GM18861 (cell line): ENCODE measurements around the gene ECE1.

Source experiments
- ATAC-seq: cut with Tn5 transposase; IDR thresholded peaks from one replicate; pipeline ENCODE4 v1.9.1; 2021; ENCODE audit not compliant: unreplicated experiment

Gene ECE1

DNA sequence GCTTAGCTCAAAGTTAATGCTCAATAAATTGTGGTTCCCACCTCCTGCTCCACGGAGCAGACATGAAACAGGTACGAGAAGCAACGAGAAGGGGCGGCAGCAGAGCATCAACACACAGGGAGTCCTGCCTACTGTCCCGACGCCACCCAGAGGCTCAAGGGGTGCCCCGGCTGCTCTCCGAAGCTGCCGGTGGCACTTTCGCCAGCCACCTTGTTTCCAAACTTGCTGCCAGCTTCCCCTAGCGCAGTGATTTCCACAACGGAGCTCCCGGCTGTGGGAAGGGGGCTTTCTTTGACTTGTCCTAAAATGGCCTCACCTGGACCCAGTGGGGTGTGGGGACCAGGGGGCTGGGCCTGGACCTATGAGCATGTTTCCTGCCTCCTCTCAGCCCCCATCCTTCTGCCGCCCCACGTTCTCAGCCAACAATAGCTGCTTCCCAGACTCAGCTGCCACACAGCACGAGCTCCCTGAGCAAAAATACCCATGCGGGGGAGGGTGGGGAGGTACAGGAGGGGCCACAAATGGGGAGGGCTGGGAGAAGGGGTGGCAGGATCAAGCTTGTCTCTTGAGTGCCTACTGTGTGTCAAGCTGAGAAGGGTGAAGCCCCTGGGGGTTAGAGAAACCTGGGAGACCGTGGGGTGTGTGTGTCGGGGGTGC is 35.6 kb upstream of the ECE1 start:
- ATAC-seq: no peak

DNA sequence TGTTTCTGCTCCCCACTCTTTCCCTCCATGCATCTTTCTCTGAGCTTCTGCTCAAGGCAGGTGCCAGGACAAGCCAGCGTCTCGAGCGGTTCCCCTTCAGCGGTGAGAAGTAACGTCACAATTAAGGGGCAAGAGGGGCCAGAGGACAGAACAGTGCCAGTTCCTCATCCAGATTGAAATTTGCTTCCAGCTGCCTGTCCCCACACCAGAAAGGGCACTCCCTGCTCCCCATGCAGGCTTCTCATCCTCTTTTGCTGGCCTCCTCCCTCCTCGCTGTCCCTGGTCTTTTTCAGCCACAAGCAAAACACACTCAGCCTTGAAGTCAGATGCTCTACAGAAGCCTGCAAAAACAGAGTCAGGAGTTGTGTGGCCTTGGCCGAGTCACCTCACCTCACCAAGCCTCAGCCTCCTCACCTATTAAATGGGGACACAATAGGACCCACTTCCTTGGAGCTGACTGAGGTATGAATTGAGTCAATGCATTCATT is 35.0 kb upstream of the ECE1 start:
- no peak for ATAC-seq

DNA sequence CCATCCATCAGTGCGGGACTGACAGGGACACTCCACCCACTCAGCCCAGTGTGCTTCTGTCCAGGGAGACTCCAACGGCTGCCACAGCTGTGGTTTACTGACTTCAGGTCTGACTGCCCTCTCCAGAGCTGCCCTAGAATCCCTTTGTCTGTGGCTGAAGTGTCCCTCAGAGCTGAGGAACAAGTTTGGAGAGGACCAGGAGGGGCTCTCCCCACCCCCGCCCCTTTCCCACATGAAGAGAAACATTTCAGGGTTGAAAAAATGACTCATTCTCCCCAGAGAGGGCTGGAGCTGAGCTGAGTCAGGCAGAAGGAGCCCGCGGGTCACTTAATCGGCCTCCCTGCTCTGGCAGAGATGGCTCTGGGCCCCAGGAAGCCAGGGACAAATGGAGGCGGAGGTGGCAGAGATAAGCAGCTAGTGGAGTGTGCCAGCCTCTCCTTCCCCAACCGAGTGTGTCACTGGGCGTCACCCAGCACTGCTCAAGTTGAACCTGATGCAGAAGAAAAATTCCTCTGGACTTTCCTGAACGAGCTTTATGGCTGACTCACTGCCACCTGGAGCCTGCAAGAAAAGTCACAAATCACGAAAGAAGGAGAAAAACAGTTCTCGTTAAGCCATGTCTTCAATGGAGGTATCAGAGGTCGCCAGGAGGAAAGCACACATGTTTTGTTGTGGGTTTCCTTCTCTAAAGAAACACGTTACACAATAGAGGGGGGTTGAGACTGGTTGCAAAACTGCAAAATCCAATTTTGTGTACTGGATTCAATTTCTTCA is 34.3 kb upstream of the ECE1 start:
- no peak for ATAC-seq

DNA sequence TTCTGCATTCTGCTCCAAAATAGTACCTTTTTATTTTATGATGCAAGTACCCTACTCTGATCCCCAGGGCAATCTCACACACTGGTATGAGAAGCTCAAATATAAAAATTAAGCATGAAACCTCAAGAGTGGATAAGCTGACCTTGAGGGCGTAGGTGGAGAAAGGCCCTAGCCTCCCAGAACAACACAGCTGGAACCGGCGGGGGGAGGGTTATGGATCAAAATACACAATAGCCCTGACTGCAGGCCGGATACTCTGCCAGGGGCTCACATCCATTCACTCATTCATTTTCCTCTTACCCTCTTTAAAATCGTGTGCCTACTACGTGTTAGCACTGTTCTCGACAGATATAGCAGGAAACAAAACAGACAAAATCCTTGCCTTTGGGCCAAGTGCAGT is 32.8 kb upstream of the ECE1 start:
- no peak for ATAC-seq

DNA sequence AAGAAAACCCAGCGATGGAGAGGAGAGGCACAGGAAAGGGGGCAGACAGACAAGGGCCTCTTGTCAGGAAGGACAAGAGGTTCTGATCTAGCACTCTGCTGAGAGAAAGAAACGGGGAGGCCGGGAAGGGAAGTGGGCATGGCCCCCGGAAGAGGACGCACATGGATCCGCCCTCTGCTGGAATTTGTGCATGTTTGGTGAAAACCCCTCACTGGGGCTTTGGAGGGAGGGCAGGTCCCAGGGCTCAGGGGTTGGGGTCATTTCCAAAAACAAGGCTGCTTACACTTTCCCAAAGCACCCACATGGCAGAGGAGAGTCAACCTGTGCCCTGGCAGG is 32.4 kb upstream of the ECE1 start:
- ATAC-seq: no peak

DNA sequence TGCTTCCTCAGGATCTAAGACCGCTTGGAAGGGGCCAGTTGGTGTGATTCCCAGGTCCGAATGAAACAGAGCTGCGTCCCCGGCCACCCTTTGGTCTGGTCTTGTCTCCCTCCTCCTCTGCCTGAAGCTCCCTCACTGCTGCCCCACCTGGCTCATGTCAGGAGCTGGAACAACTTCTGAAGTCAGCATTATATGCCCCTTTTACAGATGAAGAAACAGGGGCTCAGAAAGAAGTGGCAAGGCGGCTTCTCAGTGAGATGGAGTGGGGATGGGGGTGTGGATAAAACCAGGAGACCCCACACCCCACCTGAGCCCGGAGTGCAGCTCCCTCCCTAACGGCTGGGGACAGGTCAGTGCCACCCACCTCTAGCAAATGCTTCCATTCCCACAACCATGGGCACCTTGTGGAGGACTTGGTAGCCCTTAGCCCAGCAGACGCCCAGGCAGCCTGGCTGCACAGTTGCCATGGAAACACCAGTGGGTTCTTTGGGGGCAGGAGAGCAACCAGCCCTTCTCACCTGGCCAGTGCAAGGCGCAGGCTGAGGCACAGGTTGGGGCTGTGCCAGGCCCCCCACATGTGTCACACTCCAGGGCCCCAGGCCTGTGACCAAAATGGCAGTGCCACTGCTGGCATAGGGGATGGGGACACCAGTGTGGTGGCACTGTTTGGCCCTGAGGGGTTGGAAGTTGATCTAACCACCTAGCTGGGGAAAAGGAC is 31.9 kb upstream of the ECE1 start:
- ATAC-seq: no peak

DNA sequence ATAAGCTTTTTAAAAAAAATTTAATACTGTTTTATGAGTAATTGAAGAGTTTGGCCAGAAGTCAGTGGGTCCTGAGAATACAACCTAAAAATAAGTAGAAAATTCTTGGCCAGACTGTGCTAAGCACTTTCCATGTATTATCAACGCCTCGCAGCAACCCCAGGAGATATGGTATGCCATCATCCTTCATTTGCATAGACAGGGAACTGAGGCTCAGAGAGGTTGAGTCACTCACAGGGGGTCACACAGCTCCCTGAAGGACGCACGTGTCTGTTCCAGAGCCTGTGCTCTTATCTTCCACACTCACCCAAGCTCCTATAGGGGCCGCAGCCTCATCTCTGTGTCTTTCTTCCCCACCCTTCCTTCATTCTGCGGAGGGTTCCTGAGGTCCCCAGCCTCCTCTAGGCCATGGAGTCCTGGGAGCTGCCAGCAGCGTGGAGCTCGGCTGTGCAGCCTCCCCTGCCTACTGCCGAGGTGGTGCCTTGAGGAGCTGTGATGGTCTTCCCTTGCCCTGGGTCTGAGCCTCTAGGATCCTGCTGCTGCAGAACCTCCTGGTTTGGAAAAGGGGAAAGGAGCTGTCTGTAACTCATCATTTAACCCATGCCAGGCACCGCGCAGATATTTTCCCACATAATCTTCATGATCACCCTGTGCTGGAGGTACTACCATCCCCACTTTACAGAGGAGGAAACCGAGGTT is 30.3 kb upstream of the ECE1 start:
- ATAC-seq: no peak

DNA sequence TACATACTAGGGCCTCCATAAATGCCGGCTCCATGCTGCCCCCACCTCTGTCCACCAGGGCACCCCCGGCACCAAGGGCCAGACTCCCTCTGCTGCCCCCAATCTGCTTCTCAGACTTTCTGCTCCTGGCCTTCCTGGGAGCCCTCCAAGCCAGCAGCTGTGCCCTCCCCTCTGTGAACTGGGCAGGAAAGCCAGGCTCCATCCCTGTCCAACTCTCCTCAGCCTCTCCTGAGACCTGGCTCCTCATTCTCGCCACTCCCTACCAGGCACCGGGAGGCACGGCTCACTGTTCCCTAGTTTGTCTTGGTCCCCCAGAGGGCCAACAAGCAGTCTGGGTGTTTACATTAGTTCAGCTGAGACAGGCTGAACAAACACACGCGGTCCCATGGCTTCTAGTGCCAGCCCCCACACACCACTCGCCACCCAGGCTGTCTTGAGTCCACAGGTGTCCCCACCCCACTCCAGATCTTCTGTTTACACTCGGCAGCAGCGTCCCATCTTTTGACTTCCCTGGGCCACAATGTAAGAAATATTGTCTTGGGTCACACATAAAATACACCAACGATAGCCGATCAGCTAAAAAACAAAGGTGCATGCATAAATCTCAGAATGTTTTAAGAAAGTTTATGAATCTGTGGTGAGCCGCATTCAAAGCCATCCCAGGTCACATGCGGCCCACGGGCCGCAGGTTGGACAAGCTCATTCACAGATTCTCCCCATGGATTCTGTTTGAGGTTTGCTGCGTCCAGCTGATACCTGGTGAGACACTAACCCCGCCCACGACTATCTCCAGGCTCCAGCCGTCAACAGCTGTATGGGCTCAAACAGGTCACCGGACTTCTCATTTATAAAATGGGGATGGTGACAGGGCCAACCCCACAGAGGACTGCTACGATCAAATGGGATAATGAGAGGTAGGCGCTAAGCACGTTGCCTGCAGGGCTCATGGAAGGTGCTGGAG is 29.5 kb upstream of the ECE1 start:
- ATAC-seq: no peak

DNA sequence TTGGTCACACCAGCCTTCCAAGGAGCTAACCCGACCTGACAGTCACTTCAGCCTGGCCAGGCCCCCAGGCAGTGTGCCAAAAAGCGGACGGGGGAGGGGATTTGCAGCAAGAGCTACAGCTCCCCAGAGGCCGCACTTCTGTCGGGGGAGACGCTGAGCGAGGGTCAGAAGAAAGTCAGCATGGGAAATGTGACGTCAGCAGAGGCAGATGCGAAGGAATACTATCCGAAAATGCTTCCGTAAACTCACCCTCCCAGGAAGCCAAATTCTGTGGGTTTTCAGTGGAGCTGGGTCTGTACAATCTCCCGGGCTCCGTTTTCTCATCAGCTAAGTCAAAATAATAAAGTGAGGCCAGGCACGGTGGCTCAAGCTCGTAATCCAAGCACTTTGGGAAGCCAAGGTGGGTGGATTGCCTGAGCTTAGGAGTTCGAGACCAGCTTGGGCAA is 28.5 kb upstream of the ECE1 start:
- no peak for ATAC-seq

DNA sequence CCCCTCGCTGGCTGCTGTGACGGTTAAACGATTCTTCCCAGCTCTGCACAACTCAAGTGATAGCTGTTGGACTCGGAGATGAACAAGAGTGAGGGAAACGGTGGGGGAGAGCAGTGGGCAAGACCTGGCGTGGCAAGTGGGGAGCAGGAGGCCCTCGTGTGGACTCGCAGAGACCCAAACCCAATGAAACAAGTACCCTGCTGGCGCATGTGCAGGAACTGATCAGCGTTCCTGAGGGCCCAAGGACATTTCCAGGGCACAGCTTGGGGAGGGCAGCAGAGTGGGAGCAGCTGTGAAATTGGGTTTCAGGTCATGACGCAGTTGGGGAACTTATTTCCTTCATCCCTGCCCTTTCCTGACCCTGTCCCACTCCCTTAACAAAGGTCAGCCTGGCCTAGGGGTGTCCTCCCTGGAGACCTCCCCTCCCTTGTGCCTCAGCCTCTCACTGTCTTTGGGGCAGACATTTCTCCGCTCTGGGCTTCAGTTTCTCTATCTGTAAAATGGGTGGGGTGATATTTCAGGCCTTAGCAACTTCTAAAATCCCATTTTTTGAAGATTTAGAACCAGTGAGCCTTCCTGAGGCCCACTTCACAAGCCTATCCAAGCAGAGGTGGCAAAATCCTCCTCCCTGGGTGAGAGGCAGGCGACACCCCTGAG is 27.9 kb upstream of the ECE1 start:
- ATAC-seq: no peak

DNA sequence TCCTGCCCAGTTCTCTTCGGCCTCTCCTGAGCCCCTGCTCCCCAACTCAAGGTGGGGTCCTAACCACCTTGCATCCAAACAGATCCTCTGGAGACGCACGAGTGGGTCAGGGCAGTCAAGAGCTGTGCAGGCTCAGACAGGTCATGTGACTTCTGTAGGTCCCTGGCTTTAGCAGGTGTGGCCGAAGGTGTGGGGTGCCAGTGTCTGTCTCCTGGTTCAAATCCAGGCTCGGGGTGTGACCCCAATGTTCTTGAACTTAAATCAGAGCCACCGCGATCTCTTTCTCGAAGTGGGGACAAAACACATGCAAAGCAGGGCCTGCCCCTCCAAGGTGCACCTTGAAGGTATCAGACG is 27.4 kb upstream of the ECE1 start:
- ATAC-seq: no peak

DNA sequence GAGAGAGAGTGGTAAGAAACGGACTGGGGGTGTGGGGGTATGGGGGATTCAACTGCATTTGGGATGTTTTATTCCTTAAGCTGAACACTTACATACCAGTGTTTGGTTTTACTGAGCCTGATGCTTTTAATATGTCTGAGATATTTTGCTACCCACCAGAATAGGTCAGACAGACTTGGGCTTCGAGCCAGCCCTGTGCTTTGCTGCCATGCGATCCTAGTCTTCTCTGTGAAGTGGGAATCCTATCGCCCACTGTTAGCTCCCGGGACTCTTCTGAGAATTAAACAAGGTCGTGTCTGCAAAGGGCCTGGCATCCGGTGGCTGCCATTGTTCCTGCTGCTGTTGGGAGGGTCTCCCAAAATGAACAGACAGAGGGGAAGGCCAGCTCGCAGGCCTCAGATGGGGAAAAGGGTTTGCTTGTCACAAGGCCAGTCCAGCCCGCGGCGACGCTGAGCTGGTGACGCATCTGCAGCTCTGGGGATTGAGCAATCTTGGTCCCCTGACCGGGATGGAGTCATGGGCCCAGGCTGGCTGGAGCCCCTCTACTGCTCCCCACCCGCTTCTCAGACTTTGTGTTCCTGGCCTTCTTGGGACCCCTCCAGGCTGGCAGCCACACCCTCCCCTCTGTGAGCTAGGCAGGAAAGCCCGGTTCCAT is 26.9 kb upstream of the ECE1 start:
- no peak for ATAC-seq

DNA sequence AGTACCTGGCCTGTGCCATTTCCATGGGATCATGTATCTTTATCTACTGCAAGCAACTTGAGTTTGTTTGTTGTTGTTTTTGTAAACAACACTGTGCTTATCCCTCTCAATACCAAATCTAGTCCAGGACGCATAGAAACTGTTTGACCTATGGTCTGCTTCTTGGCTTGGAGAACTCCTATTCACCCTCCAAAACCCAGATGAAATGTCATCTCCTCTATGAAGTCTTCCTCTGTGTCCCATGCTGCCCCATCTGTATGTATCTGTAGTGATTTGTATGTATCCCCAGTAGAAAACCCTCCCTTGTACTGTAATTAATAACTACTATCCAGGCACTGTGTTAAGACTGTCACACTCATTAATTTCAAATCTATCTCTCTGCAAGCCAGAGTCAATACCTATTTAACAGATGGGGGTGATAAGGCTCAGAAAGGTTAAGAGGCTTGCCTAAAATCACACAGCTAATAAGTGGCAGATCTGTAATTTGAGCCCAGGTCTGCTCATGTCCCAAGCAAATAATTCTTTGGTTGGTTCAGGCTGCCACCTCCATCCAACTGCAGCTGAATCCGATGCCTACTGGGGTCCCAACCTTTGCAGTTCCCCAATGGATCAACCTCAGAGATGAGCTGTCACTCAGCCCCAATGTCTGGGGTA is 24.6 kb upstream of the ECE1 start:
- no peak for ATAC-seq

DNA sequence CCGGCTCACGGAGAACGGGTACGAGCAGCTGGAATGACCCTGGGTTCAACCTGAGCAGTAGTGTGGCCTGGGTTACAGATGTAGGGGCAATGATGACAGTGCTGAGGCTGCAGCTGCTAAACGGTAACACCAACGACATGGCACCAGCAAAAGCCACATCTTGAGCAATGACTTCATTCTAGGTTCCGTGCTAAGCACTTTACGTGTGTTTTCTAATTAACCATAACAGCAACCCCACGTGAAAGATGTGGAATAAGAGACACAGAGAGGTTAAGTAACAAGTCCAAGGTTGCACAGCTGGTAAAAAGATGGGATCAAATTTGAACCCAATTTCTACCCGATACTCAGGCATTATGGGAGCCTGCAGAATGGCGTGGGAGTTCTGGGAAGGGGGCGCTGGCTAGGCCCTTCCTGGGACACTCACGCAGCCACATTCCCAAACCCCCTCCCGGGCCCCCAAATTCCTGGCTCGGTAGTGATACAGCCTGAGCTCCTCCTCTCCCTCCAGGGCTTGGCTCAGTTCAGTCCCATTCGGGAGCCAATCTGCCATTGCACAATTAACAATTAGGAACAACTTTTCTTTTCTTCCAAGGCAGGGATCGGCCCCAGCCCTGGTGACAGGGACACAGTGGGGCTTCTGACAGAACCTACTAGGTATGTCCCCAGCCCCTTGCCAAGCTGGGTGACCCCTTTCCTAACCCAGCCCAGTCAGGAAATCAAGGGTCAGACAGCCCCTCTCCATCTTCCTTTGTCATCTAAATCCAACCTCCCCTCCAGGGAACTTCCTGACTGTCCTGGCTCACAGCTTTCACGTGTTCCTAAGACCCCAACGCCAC is 23.8 kb upstream of the ECE1 start:
- no peak for ATAC-seq

DNA sequence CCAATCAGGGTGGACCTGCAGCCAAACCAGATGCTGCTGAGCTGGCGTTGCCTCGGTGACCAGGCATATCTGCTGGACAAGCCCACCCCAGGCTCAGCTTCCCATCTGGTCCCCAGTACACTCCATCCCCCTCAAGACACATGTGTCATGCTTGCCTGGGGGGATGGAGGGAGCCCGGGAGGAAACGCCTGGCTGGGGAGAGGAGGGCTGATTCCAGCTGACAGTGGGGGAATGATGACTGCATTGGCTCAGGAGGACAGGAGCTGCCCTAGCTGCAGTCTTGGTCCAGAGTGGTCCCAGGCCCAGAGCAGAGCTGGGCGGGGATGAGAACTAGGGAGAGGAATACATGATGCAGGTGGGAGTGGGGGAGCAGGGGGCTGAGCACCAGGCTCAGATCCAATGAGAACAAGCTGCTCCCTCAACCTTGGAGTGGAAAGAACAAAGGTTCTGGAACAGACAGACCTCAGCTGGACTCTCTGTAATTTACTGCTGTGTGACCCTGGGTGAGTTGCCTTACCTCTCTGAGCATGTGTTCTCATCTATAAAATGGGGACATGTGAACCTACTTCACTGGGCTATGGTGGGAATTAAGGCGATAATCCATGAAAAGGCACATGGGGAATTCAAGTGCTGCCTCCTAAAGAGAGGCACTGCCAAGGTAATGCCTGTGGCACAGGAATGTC is 23.1 kb upstream of the ECE1 start:
- ATAC-seq: no peak

DNA sequence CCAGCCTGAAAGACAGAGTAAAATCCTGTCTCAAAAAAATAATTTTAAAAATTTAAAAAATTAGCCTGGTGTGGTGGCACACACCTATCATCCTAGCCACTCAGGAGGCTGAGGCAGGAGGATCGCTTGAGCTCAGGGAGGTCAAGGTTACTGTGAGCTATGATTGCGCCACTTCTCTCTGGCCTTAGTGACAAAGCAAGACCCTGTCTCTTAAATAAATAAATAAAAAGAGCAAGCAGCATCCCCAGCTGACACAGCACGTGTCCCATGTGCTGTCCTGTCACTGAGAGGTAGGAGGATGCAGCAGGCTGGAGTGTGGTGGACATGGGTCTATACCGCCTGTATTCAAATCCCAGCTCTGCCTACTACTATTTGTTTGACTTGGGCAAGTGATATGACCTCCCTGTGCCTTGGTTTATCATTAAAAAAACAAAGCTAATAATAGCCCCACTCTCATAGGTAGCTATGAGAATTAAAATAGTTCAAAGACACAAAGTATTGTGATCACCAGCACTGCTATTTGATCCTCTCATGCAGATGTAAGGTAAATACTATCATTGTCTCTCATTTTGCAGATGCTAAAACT is 22.2 kb upstream of the ECE1 start:
- ATAC-seq: no peak

DNA sequence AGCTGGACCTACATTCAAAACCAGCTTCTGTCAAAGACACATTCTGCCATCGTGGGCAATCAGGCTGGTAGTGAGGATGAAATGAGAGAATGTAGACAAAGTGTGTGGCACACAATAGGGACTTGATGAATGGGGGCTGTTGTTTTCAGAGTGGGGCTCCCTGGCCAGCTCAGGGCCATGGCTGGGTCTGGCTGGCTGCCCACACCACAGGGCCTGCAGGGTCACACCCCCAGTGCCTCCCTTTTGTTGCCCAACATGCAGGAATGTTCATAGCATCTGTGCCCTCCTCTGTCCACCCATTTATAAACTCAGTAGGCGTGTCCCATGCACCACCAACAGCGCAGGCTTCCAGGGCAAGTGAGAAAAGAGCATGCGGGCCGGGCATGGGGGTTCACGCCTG is 20.8 kb upstream of the ECE1 start:
- ATAC-seq: no peak
